Muscle of arm (tissue), 12 donors: Measurements from ENCODE around the gene ACYP2. TPM values are rescaled to one million over a fixed set of nuclear protein-coding genes. Genes with fewer than 3 reads are reported as not detected.
A peak's percentile ranks its signal among the peaks of the same experiment; 100 is the strongest.
"Not testable (repeated sequence)": the region's sequence is repeated elsewhere in the genome, so short reads cannot be mapped to it uniquely, and the experiment has no call there.

ENCODE experiments used
- DNase-seq: peaks from one replicate; pipeline ENCODE4 v3.0.0-alpha.2; 2013
- polyA plus RNA-seq, 12 donors: library from polyadenylated mRNA; unstranded; fragments of 120-200 nt; gene quantifications; one replicate each; pipeline ENCODE4 v1.2.1, GENCODE V29; 2013; ENCODE audit not compliant: insufficient read length in 12 of 12

The ACYP2 gene
- polyA plus RNA-seq, 12 donors, result 15.1 to 39.4 (median 29.1) TPM; not detected in 1

GRCh38 chr2:54265081-54265480 is 149.7 kb downstream of the ACYP2 start:
- not testable (repeated sequence) for DNase-seq

- no peak for DNase-seq
Observed at GRCh38 chr2:54267577-54267976, 152.2 kb downstream of the ACYP2 start.

DNA sequence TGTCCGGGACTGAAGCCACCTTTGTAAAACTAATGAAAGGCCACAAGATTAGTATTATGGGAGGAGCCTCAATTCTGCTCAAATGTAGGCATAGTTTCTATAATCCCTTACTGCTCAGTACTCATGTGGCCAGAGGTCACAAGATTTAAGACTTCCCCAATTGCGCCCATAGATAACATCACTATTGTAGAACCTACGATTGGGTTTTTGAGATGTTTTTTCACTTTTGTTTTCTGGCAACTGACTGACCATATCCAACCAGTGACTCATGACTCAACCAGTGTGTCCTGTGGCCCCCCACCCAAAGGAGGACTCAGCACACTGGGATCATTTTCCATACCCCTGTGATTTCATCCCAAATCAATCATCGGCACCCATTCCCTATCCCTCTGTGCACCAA is 155.8 kb downstream of the ACYP2 start:
- no peak for DNase-seq

DNA sequence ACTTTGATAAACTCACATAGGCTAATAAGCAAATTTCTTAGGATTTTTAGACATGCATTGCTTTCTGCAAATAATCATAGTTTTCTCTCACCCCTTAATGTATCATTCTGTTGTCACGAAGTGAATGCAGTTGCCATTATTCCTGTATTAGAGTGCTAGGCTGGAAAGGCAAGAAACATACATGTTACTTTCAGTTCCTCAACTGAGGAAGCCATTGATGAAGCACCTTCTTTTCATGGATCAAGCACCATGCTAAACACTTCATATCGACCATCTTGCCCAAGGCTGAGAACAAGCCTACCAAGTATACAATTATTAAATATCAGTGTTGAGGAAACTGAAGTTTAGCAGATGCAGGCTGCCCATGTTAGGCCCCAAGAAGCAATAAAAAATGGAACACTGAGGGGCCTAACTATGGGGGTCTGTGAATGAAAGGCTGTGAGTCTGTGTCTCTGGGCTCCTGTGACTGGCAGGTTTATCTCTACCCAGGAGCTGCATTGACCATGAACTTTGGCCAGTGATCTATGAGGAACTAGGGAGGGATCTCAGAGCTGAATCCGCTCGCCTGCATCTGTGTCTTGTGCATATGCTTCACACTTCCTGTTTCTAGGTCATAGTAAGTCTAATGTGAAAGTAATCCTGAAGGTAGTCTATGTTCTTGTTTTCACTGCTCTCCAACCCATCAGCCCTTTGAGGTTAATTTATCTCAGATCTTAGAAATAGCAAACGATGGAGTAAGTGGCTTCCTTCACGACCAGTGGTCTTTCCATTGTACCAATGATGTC is 156.6 kb downstream of the ACYP2 start:
- DNase-seq, result no peak

DNA sequence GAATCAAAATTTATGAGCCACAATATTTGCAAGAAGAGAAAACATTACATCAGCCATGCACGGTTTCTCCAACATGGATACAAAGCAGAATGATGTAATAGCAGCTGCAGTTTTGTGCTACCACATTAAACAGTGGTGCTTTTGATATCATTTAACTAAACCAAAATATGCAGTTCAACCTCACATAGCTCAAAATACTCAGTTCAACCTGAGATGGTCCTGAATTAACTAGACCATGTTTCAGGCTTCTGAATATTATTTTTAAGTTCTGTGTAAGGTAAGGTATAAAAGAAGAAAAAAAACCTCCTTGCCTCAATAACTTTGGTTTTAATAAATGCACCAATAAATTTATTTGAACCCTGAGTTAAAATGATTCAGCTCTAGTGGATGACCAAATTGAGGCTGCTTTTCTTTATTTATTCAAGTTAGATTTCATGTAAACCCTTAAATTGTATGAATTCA is 159.4 kb downstream of the ACYP2 start:
- DNase-seq, result peak; percentile 46

DNA sequence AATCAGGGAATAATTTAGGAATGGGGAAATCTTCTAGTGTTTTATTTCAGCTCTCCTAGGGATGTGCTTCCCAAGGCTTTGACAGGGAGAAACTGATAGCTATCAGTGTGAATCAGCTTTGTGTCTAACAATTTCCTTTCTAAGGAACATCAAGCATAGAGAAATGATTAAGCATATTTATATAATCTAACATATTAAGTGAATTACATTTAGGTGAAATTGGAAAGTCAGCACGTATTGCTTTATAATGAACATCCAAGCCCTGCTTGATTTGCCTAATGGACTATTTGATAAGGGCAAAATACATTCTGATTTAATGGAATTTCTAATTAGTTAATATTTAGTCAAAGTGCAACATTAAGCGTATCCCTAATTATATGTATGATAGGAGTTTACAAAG is 160.1 kb downstream of the ACYP2 start:
- no peak for DNase-seq

DNA sequence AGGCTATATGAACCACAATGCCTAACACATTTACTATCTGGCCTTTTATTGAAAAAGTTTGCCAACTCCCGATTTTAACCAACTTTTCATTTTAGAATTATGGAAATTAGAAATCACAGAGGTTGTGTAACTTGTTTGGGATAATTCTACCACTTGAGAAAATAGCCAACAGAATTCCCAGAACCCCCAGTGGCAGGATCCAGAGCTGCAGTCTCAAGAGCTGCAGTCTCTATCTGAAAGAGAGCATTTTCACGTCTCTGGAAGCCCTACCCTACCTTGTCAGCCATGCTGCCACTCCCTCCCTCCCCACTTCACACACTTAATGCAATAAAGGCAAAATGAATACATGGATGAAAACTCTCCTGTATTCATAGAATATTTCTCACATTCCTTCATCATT is 164.0 kb downstream of the ACYP2 start:
- no peak for DNase-seq

DNA sequence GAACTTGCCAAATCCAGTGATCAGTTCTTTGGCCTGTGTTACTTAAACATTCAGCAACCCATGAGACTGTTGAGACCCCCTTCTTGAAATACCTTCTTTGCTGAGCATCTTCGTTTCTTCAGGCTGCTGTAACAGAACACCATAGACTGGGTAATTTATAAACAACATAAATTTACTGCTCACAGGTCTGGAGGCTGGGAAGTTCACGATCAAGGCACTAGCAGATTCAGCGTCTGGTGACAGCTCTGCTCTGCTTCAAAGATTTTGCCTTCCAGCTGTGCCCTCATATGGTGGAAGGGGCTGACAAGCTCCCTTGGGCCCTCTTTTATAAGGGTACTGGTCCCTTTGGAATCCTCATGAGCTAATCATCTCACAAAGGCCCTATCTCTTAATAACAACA is 169.4 kb downstream of the ACYP2 start:
- DNase-seq, result no peak

DNA sequence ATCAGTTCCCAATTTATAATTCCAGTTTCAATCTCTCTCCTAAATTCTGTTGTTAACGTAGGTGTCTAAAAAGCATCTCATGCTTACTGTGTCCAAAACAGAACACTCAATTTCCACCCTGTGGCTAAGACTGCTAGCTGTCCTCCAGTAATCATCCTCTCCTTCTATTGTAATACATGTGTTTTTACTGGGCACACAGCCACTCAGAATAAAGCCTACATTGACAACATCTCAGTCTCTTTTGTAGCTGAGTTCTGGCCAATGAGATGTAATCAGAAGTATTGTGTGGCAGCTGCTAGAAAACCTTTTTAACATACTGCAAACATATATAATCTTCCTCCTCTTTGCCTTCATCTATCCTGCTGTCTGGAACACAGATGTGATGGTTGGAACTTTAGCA is 170.0 kb downstream of the ACYP2 start:
- no peak for DNase-seq

DNA sequence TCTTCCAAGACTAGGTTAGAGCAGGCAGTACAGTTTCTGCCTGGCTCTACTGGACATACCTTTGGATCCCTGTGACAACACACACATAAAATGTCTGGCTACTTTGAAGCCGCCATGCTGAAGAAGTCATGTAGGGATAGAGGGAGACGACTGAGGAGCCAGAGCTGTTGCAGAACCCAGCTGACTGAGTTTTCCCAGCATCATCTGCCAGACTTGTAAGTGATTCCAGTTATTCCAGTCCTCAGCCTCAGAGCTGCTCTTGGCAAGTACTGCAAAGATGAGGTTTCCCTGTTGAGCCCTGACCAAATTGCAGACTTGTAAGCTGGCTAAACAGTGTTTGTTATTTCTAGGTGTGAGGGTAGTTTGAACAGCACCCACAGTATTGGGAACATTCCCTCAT is 172.1 kb downstream of the ACYP2 start:
- DNase-seq, result peak; percentile 83

- DNase-seq, result peak; percentile 29
Observed at GRCh38 chr2:54289917-54290316, 174.5 kb downstream of the ACYP2 start.

GRCh38 chr2:54290356-54291025 is 175.1 kb downstream of the ACYP2 start:
- peak; percentile 79 for DNase-seq

DNA sequence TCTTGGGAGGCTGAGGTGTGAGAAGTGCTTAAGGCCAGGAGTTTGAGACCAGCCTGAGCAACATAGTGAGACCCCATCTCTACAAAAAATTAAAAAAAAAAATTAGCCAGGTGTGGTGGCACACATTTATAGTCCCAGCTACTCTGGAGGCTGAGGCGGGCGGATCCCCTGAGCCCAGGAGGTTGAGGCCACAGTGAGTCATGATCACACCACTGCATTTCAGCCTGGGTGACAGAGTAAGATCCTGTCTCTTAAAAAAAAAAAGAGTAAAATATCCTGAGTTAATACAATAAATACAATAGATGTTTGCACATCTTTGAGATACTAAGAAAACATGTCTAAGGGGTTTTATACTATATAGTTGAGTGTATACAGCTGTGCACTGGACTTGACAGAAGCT is 179.2 kb downstream of the ACYP2 start:
- DNase-seq, result not testable (repeated sequence)

GRCh38 chr2:54295911-54296310 is 180.5 kb downstream of the ACYP2 start:
- no peak for DNase-seq

GRCh38 chr2:54298514-54298913 is 183.1 kb downstream of the ACYP2 start:
- no peak for DNase-seq

- DNase-seq, result no peak
Observed at GRCh38 chr2:54303631-54304030, 188.2 kb downstream of the ACYP2 start.

GRCh38 chr2:54306556-54306955 is 191.1 kb downstream of the ACYP2 start:
- no peak for DNase-seq

GRCh38 chr2:54308186-54308585 is 192.8 kb downstream of the ACYP2 start:
- no peak for DNase-seq

- no peak for DNase-seq
Observed at GRCh38 chr2:54308782-54309181, 193.4 kb downstream of the ACYP2 start.

GRCh38 chr2:54310311-54310710 is 194.9 kb downstream of the ACYP2 start:
- no peak for DNase-seq

DNA sequence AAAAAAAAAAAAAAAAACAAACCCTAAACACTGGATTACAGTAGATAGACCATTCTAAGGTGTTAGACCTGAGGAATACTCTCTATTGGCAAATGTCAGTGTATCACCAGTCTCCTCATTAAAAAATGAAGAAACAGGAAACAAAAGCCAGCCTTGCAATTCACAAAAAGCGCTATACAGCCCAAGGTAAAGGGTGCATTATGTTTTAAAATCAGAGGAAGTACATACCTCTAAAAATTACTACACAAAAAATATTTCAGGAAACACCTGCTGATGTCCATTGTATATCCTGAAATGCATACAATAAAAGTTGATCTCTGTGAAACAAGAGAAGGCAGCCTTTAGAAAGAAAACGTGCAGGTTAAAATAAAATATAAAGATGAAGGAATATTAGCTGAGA is 195.5 kb downstream of the ACYP2 start:
- no peak for DNase-seq

DNA sequence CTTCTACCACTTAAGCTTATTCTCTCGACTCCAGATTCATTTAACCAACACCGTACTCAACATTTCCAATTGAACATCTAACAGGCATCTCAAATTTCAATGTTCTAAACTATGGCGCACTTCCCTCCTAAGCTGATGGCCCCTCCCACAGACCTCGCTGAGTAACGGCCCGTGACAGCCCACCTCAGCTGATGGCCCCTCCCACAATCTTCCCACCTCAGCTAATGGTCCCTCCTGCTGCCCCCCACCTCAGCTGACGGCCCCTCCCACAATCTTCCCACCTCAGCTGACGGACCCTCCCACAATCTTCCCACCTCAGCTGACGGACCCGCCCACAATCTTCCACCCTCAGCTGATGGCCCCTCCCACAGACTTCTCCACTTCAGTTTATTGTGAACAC is 197.7 kb downstream of the ACYP2 start:
- no peak for DNase-seq

- DNase-seq, result no peak
Observed at GRCh38 chr2:54317973-54318372, 202.6 kb downstream of the ACYP2 start.
